ENCODE results near the gene USP30. TPM values are rescaled to one million over a fixed set of nuclear protein-coding genes. Genes with fewer than 3 reads are reported as not detected.

The USP30 gene
- 7.0 and 8.5 TPM in 2 replicates for total RNA-seq

GRCh38 chr12:109052414-109053323 lies at the start of gene USP30:
Gene USP30, plus strand, starts transcription at chr12:109052576. Its CDS starts 103 bp downstream, at chr12:109052679.

GRCh38 chr12:109020796-109021380 lies 31.5 kb upstream of the USP30 start, which contains the start of gene SVOP:
Gene SVOP, minus strand, starts transcription at chr12:109021068. Its CDS starts 200 bp downstream, at chr12:109020868.

GRCh38 chr12:109093022-109093918 lies 40.9 kb downstream of the USP30 start, which contains the start of gene ALKBH2:
Gene ALKBH2, minus strand, starts transcription at chr12:109093472. Its CDS starts 686 bp downstream, at chr12:109092786.

GRCh38 chr12:109097435-109098182 lies 45.2 kb downstream of the USP30 start, which contains the start of gene UNG:
Gene UNG, plus strand, starts transcription at chr12:109097597. Its CDS starts 83 bp downstream, at chr12:109097680.

GRCh38 chr12:109115758-109116610 lies 63.6 kb downstream of the USP30 start, which contains the start of gene ACACB:
Gene ACACB, plus strand, starts transcription at chr12:109116587. Its CDS starts 22,819 bp downstream, at chr12:109139406.

Small RNAs within 50 kb of the gene (small RNA-seq; reads per million reads assigned to genes)
- gene AC190387.1, result not detected
- 0.08 reads per million for gene RNA5SP372

Other genes starting within 250 kb of the USP30 start
- 14.3 and 19.0 TPM in 2 replicates for gene SSH1, start 195.0 kb upstream of the USP30 start, total RNA-seq
- not detected in 2 replicates for gene DAO, start 172.5 kb upstream of the USP30 start, total RNA-seq
- gene SVOP, start 31.5 kb upstream of the USP30 start, total RNA-seq, result not detected in 2 replicates
- 25.2 and 28.7 TPM in 2 replicates for gene ALKBH2, start 40.9 kb downstream of the USP30 start, total RNA-seq
- gene UNG, start 45.0 kb downstream of the USP30 start, total RNA-seq, result 19.5 and 26.6 TPM in 2 replicates
- 2.5 and 7.3 TPM in 2 replicates for gene ACACB, start 64.0 kb downstream of the USP30 start, total RNA-seq